CD4-positive, alpha-beta T cell treated with Interleukin-6 for 4 hours (primary cell): ENCODE data around the gene KSR1.
"Not testable (repeated sequence)": the region's sequence is repeated elsewhere in the genome, so short reads cannot be mapped to it uniquely, and the experiment has no call there.

Experiments used
- DNase-seq: peaks from one replicate; pipeline ENCODE4 v3.0.0-alpha.2; 2020; ENCODE audit warnings: mixed read lengths

KSR1 gene

DNA sequence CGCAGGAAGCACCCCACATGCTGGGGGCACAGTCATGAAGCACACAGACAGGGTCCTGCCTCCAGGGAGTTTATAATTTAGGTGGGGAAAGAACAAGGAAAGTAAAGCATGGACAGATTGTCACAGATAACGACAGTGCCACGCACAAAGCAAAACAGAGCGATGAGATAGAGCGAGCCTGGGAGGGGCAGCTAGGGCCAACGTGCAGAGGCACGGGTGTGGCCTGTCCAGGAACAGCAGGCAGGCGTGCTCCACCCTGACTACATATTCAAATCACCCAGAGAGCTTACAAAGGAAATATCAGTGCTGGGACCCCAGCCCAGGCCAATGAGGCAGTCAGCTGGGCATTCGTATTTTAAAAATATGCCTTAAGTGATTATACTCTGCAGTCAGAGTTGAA lies 191.5 kb downstream of the KSR1 start:
- DNase-seq = no peak

DNA sequence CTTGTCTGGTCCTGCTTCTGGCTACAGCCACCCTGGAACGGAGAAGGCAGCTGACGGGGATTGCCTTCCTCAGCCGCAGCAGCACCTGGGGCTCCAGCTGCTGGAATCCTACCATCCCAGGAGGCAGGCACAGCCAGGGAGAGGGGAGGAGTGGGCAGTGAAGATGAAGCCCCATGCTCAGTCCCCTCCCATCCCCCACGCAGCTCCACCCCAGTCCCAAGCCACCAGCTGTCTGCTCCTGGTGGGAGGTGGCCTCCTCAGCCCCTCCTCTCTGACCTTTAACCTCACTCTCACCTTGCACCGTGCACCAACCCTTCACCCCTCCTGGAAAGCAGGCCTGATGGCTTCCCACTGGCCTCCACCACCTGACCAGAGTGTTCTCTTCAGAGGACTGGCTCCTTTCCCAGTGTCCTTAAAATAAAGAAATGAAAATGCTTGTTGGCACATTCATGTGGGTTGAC lies 192.9 kb downstream of the KSR1 start:
- DNase-seq = not testable (repeated sequence)

DNA sequence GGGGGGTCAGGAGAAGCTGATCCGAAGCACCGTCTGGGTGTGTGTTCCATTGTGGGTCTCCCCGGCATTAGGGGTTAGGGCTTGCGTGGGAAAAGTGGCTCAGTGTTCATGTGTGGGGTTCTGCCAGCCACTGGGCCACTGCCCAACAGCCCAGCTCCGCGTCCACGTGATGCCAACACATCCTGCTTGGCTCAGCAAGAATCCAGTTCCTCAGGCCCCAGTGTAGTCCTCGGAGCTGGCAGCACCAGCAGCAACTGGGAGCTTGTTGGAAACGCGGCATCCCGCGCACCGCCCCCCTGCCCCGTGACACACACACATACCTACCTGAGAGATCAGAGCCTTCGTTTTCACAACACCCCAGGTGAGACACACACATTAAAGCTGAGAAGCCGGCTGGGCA lies 193.7 kb downstream of the KSR1 start:
- DNase-seq = no peak

DNA sequence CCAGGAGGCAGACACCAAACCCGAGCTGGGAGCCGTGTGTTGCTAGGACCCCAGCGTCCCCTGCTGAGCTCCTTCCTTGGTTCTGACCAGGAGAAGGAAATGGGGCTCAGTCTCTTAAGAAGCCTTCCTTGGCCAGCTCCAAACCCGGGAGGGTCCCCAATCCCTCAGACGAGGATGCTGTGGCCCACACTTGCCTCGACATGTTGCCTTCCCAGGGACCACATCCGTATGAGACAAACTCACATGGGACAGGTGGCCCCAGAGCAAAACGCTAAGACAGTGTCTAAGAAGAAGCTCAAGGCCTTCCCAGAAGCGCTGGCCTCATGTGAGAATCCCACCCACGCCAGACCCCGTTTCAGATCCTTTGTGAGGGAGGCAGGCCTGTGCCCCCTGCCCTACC lies 194.6 kb downstream of the KSR1 start:
- no peak for DNase-seq

DNA sequence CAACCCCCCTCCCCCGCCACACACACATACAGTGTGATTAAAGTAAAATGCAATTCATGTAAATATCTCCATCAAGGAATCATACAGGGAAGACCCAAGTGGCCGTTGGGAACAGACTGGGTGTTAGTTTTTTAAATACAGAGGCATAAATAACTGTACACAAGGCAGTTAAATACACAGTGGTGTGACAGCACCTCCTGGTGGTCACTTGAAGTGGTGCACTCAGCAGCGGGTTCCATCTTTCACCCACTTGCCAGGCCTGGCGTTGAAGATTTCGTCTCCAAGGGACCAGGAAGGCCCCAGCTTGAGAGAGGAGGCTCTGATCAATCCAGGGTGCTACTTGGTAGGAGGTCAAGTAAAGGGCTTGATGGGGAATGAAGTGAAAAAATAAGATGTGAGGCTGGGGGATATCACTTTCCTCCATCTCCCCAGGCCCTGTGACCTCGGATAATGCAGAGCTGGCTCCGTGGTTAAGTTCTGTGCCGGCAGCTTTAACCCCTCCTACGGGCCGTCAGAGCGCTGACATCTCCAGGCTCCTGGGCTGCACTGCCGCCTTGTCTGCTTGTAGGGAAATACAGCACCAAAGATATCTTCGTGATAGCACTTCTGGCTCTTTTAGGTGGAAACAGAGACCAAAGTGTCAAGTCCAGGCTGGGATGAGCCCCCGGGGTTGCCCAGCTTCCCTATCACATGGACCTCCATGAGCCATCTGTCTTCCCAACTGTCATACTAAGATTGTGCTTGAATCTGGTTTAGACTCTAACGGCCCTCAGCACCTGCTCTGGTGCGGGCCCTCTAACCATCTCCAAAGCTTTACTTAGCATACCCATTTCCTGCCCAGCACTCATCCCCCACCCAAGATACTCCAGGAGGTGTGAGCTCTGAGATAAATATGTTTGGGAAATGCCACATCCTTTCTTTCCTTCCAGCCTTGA lies 195.4 kb downstream of the KSR1 start:
- DNase-seq = peak; percentile 61

DNA sequence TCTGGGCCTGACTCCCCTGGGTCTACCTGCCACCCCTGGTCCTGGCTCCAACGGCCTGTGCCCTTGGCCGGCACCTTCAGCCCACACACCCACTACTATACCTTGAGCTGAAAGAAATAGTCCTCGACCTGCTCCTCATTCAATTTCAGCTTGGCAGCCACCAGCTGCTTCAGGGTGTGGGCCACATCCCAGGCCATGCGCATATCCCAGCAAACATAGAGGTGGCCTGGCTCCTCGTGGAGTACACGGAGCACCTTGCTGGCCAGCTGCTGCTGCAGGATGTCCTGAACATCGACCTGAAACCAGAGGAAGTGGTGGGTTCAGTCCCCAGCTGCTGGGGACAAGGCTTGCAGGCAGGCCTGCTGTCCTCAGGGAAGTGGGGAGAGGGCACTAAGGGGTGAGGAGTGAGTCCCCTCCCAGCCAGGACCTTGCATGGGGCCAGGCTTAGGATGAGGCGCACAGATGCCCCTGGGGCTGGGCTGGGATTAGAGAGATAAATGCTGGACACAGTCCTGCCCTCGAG lies 197.3 kb downstream of the KSR1 start:
- DNase-seq = not testable (repeated sequence)

DNA sequence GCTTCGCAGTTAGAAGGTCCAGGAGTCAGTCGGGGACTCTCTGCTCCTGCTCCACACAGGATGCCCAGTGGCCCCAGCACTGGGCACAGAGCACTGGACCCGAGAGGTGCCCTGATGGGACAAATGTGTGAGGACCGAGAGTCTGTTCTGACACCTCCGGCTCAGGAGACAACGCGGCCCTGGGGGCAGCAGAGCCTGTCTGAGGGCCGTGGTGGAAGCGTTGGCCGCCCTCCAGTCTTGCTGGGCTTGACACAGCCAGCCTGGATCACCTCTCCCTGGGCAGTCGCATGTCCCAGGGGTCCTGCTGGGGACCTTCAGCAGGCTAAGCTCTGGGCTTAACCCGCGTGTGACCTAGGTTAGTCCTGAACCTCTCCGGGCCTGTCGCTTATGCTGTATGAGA lies 197.9 kb downstream of the KSR1 start:
- DNase-seq = no peak

DNA sequence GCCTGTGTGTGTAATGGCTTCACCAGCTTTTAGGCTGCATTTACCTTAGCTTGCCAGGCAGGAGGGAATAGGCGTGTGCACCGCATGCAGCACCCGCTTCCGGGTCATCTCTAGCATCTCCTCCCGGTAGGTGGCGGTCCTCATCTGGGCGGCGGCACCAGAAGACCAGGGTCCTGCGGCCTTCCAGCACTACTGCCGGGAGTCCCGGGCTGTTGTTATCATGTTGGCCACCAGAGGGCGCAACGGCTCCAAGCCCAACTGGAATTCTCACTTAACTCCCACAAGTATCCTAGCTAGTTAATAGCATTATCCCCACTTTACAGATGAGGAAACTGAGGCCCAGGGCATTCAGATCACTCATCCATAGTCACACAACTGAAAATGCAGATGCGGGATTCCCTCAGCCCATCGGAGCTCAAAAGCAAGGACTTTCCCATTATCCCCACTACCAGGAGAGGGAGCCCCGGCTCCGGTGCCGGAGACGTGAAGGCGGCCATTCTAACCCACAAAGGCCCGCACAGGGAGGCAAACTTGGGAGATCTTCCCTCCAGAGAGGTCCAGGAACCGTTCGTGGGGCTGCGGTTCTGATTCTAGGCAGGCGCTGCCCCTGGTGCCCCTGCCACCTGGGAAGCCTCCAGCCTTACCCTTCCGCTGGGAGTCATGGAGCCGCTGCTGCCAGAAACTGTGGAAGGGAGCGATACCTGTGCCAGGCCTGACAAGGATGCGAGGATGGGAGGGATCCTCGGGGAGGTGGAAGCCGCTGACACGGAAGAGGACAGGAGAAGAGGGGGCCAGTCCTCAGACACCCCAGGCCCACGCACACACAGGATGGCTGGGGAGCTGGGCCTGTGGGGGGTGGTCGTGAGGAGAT lies 198.6 kb downstream of the KSR1 start:
- peak; percentile 73 for DNase-seq

DNA sequence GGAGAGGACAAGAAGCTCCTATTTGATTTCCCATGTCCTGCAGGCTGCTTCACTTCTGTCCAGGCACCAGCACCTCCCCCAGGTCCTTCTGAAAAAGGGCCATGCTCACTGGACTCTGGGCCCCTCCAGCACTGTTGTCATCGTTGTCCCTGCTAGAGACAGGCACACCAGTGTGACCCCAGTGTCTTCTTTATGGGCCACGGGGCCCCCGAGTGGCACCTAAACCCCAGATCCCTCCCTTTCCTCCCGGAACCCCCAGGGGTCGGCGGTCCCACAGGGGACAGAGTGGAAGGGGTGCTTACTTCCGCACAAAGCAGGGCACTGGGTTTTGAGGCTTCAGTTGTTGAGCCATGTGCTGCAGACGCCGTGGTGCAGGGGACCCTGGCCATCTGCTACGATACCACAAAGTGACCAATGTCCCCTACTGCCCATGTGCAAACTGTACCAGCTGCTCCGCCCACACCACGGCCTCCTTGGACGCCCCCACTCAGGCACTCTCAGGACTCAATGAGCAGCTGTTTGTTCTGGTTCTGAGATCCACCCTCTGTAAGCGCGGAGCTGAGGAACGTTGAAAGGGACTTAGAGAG lies 199.4 kb downstream of the KSR1 start:
- DNase-seq = not testable (repeated sequence)

DNA sequence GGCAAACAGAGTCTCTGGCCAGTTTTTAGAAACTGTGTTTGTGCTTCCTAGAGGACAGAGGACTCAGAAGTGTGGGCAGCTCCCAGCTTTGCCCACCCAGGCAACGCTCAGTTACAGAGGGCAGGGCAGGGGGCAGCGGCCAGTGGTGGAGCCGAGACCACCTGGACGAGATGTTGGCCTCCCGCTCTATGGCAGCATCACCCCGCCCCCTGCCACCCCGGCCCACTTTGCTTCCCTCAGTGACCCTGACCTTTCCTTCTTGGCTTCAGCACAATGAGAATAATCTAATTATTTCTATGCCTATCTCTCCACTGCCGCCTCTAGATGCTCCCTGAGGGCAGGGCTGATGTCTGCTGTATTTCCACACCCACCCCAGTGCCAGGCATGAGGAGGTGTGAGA lies 200.4 kb downstream of the KSR1 start:
- DNase-seq = not testable (repeated sequence)

DNA sequence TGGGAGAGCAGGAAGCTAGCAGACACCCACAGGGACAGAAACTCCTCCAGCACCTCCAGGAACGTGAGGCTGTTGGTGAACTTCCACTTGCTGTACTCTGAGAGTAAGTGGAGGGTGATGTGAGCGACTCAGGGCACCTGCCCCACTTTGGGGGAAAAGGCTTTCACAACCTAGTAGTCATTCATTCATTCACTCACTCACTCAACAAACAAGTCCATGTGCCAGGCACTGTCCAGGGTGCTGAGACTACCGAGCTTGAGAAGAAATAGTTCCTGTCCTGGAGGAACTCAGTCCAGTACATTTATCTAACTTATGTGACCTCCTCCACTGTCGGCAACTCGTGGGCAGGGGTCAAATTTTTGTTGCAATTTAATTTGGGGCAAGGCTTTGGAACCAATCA lies 201.4 kb downstream of the KSR1 start:
- DNase-seq = no peak

DNA sequence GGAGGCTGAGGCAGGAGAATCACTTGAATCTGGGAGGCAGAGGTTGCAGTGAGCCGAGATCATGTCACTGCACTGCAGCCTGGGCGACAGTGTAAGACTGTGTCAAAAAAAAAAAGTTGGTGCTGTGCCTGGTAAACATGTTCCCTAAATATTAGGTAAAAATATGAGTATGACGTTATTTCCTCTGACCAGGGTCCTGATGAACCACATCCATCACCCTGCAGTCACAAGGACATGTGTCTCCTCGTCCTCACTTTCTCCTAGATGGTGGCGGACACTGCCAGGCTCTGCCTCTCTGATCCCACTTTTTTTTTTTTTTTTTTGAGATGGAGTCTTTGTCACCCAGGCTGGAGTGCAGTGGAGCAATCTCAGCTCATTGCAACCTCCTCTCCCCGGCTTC lies 203.4 kb downstream of the KSR1 start:
- no peak for DNase-seq

DNA sequence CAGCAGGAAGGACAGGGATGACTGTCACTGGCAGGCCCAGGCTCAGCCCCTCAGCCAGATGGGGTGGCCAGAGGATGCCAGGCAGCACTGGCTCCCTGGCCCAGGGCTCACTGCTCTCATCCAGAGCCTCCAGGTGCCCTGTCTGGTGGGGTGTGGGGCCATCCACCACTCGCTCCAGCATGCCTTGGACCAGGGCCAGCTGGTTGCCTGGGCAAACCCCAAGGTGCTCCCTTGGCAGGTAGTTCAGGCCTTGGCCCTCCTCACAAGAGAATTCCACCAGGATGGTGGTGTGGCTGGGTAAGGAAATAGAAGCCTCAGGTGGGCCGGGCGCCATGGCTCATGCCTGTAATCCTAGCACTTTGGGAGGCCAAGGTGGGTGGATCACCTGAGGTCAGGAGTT lies 204.2 kb downstream of the KSR1 start:
- no peak for DNase-seq

DNA sequence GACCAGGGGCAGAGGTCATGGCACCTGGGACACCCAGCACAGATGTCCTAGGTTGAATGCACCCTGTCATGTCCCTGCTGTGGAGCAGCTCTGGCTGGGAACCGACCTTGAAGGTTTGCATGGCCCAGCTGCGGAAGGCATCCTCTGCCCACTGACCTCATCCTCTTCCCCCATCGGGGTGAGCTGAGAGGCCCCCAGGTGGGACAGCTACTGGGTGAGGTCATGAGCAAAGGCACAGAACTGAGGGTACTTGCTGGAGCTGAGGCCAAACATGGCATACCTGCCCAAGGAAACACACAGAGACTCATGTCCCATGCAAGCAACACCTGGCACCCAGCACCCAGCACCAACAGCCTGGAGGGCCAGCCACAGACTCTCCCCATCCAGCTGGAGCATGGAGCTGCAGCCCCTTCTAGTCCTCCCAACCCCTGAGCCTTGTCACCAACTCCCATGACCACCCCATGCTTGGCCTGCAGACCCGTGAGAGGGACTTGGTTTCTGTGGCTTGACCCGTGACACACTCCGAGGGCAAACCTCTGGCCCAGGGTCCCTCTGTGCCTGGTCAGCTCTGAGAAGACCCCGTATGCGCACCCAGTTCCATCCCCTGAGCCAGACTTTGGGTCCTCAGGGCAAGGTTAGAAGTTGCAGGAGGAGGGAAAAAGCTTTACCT lies 207.8 kb downstream of the KSR1 start:
- no peak for DNase-seq

DNA sequence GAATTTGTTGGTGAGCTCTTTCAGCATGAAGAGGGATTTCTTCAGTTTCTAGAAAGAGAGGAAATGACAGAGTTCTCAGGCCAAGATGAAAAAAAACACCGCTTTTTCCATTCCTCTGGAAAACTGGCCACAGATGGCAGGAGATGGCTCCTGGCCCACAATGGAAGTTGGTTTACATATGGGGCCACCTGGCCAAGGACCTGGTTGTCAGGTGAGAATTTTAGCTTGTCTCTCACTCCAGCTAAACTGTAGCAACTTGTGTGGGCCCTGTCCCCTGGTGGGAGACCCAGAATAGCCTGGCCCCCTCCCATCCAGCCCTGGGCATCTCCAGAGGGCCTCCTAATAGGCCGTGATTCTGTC lies 208.3 kb downstream of the KSR1 start:
- no peak for DNase-seq

DNA sequence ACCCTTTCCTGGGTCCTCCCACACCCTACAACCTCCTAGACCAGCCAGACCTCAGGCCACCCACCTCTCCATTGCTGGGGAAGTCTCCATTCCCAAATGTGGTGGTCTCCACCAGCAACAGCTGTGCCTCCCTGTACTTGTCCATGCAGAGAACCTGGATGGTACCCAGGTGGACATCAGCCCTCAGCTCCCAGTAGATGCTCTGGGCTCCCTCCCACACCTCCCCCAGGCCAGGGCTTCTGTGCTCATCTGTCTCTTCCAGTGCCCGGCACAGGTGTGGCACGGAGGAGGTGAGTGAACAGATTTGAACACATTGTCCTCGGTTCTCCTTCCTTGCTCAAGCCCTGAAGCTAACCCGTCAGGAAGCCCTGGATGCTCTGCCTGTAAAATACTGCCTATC lies 209.3 kb downstream of the KSR1 start:
- no peak for DNase-seq

DNA sequence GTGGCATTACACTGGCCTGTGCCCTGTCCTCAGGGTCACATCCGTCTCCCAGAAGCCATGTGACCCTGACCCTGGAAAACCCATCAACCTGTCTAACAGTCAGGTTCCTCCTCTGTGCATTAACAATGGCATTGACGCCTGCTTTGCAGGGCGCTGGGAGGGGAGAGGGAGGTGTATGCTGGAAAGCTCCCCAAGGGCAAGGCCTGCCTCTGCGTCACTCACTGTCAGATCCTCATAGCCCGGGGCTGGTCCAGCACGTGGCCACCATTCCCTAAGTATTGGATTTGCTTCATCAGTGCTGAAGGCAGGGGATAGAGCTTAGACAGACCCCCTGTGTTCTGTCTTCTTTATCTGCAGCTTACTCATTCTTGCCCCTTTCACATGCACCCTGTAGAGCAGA lies 210.0 kb downstream of the KSR1 start:
- not testable (repeated sequence) for DNase-seq

DNA sequence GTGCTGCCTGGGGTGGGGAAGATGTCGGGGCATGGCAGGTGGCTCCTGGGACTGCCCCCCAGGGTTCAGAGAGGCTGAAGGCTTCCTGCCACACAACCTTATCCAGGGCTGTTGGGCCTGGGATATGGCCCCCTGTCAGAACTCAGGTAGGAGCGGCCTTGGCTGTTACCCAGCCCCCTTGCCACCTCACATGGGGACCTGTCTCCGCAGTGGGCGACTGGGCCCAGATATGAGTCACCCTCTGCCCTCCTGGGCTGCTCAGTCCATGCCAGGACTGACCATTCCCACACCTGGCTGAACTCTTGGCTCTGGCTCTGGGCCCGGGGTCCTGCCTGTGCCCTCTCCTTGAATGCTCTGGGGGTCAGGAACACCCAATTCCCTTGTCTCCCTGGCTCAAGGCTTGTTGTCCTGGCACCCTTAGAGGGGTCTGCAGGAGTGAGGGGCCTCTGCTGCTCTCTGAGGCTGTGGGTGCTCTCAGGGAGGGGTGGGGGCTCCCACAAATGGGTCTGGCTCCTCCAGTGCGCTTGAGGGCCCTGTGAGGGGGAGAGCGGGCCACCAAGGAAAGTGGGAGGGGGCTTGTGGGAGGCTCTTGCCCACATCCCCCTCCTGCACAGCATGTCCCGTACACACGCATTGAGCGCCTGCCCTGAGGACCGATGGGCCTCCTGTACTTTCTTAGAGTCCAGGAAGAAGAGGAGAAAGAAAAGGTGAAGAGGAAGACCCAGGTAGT lies 210.7 kb downstream of the KSR1 start:
- DNase-seq = no peak

DNA sequence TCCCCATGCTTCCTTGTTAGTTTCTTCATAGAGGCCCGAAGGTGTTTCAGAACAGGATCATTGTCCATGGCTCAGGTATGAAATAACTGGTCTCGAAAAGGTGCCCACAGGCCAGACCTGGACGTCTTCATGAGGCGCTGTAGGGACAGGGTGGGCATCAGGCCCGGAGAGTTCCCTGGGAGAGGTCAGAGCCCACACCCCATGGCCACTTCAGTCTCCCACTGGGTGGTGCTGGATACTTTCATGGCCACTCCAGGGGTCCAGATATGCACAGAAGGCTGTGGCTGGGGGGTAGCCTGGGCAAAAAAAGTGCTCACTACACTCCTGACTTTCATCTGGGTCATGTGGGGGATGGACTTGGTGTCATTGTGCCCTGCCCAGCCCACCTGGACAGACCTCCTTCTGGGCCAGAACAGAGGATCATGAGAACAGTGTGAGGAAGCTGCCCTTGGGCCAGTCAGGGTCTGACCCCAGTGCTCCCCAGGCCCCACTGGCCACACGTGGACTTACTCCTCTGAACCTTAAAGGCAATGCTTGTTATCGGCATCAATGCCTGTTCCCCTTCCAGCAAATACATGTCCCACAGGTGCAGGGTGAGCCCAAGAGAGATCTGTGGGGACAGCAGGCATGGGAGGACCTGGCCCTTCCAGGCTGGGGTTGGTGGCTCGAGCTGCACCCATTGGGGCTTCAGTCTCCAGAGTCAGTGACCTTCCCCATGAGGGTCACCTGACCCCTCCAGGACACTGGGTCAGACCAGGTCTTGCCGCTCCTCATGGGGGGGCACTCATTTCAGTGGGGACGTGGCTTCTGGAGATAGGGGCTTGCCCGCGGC lies 211.6 kb downstream of the KSR1 start:
- no peak for DNase-seq

DNA sequence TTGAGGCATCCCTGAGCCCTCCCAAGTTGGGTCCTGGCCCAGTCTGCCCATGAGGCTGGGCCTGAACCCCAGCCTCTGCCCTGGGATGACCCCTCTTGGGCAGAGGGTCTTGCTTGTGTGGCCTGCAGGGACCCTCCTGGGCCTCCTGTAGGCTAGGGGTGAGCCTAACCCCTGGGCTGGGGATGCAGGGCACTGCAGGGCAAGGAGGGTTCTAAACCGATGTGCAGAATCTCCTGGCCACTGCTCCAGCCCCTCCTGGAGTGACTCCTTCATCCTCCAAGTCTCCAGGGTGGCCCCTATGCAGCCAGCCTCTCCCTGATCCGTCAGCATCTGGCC lies 212.2 kb downstream of the KSR1 start:
- no peak for DNase-seq

DNA sequence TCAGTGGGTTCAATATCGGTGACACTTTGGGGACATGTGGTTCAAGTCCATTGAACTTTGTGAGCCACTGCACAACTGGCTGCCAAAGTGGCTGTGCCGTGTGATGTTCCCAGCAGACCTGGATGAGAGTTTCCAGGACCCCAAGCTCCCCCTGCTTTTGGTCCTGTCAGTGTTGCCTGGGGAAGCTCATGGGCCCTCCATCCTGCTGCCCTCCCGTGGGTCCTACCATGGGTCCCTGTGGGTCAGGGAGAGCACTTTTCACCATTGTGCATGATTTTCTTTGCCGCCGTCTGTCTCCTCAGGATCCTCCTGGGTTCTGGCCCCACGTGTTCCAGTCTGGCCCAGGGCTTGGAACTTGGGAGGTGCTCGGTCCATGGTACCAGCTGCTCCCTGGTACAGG lies 212.9 kb downstream of the KSR1 start:
- no peak for DNase-seq
